Measurements from ENCODE around the gene ANAPC7. TPM values are rescaled to one million over a fixed set of nuclear protein-coding genes. Genes with fewer than 3 reads are reported as not detected.
"Not testable (repeated sequence)": the region's sequence is repeated elsewhere in the genome, so short reads cannot be mapped to it uniquely, and the experiment has no call there.

ANAPC7 gene
- total RNA-seq, 1 donor from 2014 or later, result 71.3 TPM

GRCh38 chr12:110373962-110374611, 29.4 kb downstream of the ANAPC7 start:
- DNase-seq, result no peak

- peak; percentile 54 for DNase-seq
Observed at GRCh38 chr12:110373425-110373824, 30.1 kb downstream of the ANAPC7 start.

GRCh38 chr12:110373025-110373424, 30.5 kb downstream of the ANAPC7 start:
- DNase-seq, result peak; percentile 77

- no peak for DNase-seq
Observed at GRCh38 chr12:110372056-110372425, 31.5 kb downstream of the ANAPC7 start.

GRCh38 chr12:110371408-110372055, 32.0 kb downstream of the ANAPC7 start:
- DNase-seq, result no peak

- DNase-seq, result peak; percentile 72
Observed at GRCh38 chr12:110370732-110371231, 32.7 kb downstream of the ANAPC7 start.

GRCh38 chr12:110369992-110370391, 33.5 kb downstream of the ANAPC7 start:
- no peak for DNase-seq

- peak; percentile 50 for DNase-seq
Observed at GRCh38 chr12:110367181-110367864, 36.2 kb downstream of the ANAPC7 start.

GRCh38 chr12:110366321-110367142, 37.0 kb downstream of the ANAPC7 start:
- no peak for DNase-seq

GRCh38 chr12:110365489-110366320, 37.8 kb downstream of the ANAPC7 start:
- no peak for DNase-seq

- DNase-seq, result no peak
Observed at GRCh38 chr12:110361216-110361615, 42.3 kb downstream of the ANAPC7 start.

- DNase-seq, result not testable (repeated sequence)
Observed at GRCh38 chr12:110358384-110359097, 45.0 kb downstream of the ANAPC7 start.

- no peak for DNase-seq
Observed at GRCh38 chr12:110355073-110355472, 48.4 kb downstream of the ANAPC7 start.

GRCh38 chr12:110354172-110354780, 49.2 kb downstream of the ANAPC7 start:
- no peak for DNase-seq

GRCh38 chr12:110353211-110353965, 50.1 kb downstream of the ANAPC7 start:
- DNase-seq, result no peak

- DNase-seq, result no peak
Observed at GRCh38 chr12:110352401-110352800, 51.1 kb downstream of the ANAPC7 start.

- DNase-seq, result no peak
Observed at GRCh38 chr12:110351119-110351518, 52.4 kb downstream of the ANAPC7 start.

GRCh38 chr12:110349514-110350151, 53.9 kb downstream of the ANAPC7 start:
- no peak for DNase-seq

GRCh38 chr12:110349096-110349495, 54.4 kb downstream of the ANAPC7 start:
- DNase-seq, result no peak
